Measurements from ENCODE around the gene DLX6. TPM values are rescaled to one million over a fixed set of nuclear protein-coding genes. Genes with fewer than 3 reads are reported as not detected.

The DLX6 gene
- total RNA-seq, 1 donor, result 1.1 TPM

- H3K4me1 ChIP-seq (ENCODE audit: insufficient read depth, low read length), result peaks cover 33% of the 10 kb centered on the region
- peaks cover 6% of the 10 kb centered on the region for H3K79me2 ChIP-seq (ENCODE audit: insufficient read depth, low read length)
- H3K27ac ChIP-seq (ENCODE audit: low read depth, low read length), result peak overlapping the region; percentile 76
- peaks cover 3% of the 10 kb centered on the region for H3K36me3 ChIP-seq (ENCODE audit: insufficient read depth, low read length)
- peak overlapping the region; percentile 76 for H3K4me3 ChIP-seq (ENCODE audit: insufficient read depth, low read length)
- peaks cover 9% of the 10 kb centered on the region for H3K27me3 ChIP-seq (ENCODE audit: insufficient read depth, low read length)
- no peaks in the 10 kb centered on the region for H3K9me3 ChIP-seq (ENCODE audit: low read depth, low read length)
- H2AFZ ChIP-seq (ENCODE audit: low read length), result peak overlapping the region; percentile 88
- peak; percentile 92 for DNase-seq (ENCODE audit: insufficient read length, low spot score, missing footprints)
- peak overlapping the region; percentile 85 for H3K4me2 ChIP-seq (ENCODE audit: insufficient read depth, low read length)
- no peaks in the 10 kb centered on the region for H4K20me1 ChIP-seq (ENCODE audit: insufficient read depth, low read length)
- peak; percentile 16 for TF ChIP-seq CTCF (IDR thresholded peaks at IDR 0.05; ENCODE audit: extremely low read depth, low read depth, low read length)
Measured at GRCh38 chr7:97016381-97017191, 11.2 kb downstream of the DLX6 start.

- Histone ChIP-seq H3K27me3 (ENCODE audit: insufficient read depth, low read length) (peaks cover 9% of the 10 kb centered on the region), H3K4me2 (ENCODE audit: insufficient read depth, low read length) (peak overlapping the region; percentile 85), H4K20me1 (ENCODE audit: insufficient read depth, low read length) (no peaks in the 10 kb centered on the region), H3K36me3 (ENCODE audit: insufficient read depth, low read length) (peaks cover 3% of the 10 kb centered on the region), H3K4me1 (ENCODE audit: insufficient read depth, low read length) (peaks cover 36% of the 10 kb centered on the region), H3K79me2 (ENCODE audit: insufficient read depth, low read length) (peaks cover 10% of the 10 kb centered on the region), H2AFZ (ENCODE audit: low read length) (peak overlapping the region; percentile 88), H3K27ac (ENCODE audit: low read depth, low read length) (peak overlapping the region; percentile 76), H3K9me3 (ENCODE audit: low read depth, low read length) (no peaks in the 10 kb centered on the region), H3K4me3 (ENCODE audit: insufficient read depth, low read length) (peak overlapping the region; percentile 76)
- TF ChIP-seq CTCF (IDR thresholded peaks at IDR 0.05; ENCODE audit: extremely low read depth, low read depth, low read length), result no peak
- peak; percentile 89 for DNase-seq (ENCODE audit: insufficient read length, low spot score, missing footprints)
Measured at GRCh38 chr7:97017192-97018125, 12.1 kb downstream of the DLX6 start.

GRCh38 chr7:97018126-97018601, 12.8 kb downstream of the DLX6 start:
- no peaks in the 10 kb centered on the region for H4K20me1 ChIP-seq (ENCODE audit: insufficient read depth, low read length)
- H3K36me3 ChIP-seq (ENCODE audit: insufficient read depth, low read length), result peaks cover 3% of the 10 kb centered on the region
- peaks cover 17% of the 10 kb centered on the region for H3K79me2 ChIP-seq (ENCODE audit: insufficient read depth, low read length)
- no peaks in the 10 kb centered on the region for H3K9me3 ChIP-seq (ENCODE audit: low read depth, low read length)
- peak overlapping the region; percentile 76 for H3K27ac ChIP-seq (ENCODE audit: low read depth, low read length)
- H3K4me1 ChIP-seq (ENCODE audit: insufficient read depth, low read length), result peaks cover 36% of the 10 kb centered on the region
- H3K4me3 ChIP-seq (ENCODE audit: insufficient read depth, low read length), result peak overlapping the region; percentile 76
- H3K4me2 ChIP-seq (ENCODE audit: insufficient read depth, low read length), result peak overlapping the region; percentile 85
- peaks cover 9% of the 10 kb centered on the region for H3K27me3 ChIP-seq (ENCODE audit: insufficient read depth, low read length)
- DNase-seq (ENCODE audit: insufficient read length, low spot score, missing footprints), result peak; percentile 86
- H2AFZ ChIP-seq (ENCODE audit: low read length), result peak overlapping the region; percentile 88
- TF ChIP-seq CTCF (IDR thresholded peaks at IDR 0.05; ENCODE audit: extremely low read depth, low read depth, low read length), result no peak

Data from osteoblast (primary cell).